ENCODE data around the gene PTPRZ1.

Gene PTPRZ1

DNA sequence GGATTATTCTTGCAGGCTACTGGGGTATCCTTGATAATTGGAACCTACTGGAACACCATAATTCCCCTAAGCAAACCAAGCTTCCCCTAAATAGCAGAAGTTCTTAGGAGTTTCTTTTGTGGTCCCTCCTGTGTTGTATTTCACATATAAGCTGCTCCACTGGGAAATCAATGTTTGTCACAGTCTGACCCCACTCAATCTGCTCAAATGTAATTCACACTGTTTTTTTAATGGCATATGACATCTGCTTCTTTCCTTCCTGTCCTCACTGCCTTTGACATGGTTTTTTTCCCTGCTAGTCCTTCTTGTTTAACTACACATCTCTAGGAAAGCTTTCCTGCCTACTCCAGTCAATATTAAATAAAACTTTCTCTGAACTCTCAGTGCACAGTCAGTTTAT lies 1.8 kb upstream of the PTPRZ1 start:
- peaks cover 0 to 22% (median 19%) of the 10 kb centered on the region in 5 donors for H3K4me1 ChIP-seq (ENCODE audit: control insufficient read depth in 5 of 5, insufficient read depth in 5 of 5, low read length in 5 of 5)
- H3K9ac ChIP-seq (ENCODE audit: low read length in 5 of 5): no peak overlapping the region
- peaks cover 0 to 9% (median 6%) of the 10 kb centered on the region in 5 donors for H3K27me3 ChIP-seq (ENCODE audit: control insufficient read depth in 5 of 5, insufficient read depth in 4 of 5, low read length in 5 of 5)
- no peak overlapping the region for H3K27ac ChIP-seq (ENCODE audit: low read depth, low read length)
- H3K4me3 ChIP-seq (ENCODE audit: low read depth in 1 of 5, low read length in 5 of 5): no peak overlapping the region
- H3K36me3 ChIP-seq (ENCODE audit: control insufficient read depth in 5 of 5, insufficient read depth in 5 of 5, low read length in 5 of 5): no peaks in the 10 kb centered on the region
- no peaks in the 10 kb centered on the region for H3K9me3 ChIP-seq (ENCODE audit: control insufficient read depth in 5 of 5, low read length in 5 of 5)

GRCh38 chr7:121873289-121874194 lies 581 bp downstream of the PTPRZ1 start:
- no peaks in the 10 kb centered on the region for H3K9me3 ChIP-seq (ENCODE audit: control insufficient read depth in 5 of 5, low read length in 5 of 5)
- H3K4me3 ChIP-seq (ENCODE audit: low read depth in 1 of 5, low read length in 5 of 5): peak overlapping the region; percentile 61 to 76 (median 67)
- peak overlapping the region in 4 of 5 donors; percentile 17 to 42 (median 22) for H3K9ac ChIP-seq (ENCODE audit: low read length in 5 of 5)
- peaks cover 0 to 9% (median 6%) of the 10 kb centered on the region in 5 donors for H3K27me3 ChIP-seq (ENCODE audit: control insufficient read depth in 5 of 5, insufficient read depth in 4 of 5, low read length in 5 of 5)
- peaks cover 0 to 22% (median 19%) of the 10 kb centered on the region in 5 donors for H3K4me1 ChIP-seq (ENCODE audit: control insufficient read depth in 5 of 5, insufficient read depth in 5 of 5, low read length in 5 of 5)
- no peaks in the 10 kb centered on the region for H3K36me3 ChIP-seq (ENCODE audit: control insufficient read depth in 5 of 5, insufficient read depth in 5 of 5, low read length in 5 of 5)
- H3K27ac ChIP-seq (ENCODE audit: low read depth, low read length): no peak overlapping the region

GRCh38 chr7:121874298-121874697 lies 1.3 kb downstream of the PTPRZ1 start:
- H3K4me1 ChIP-seq (ENCODE audit: control insufficient read depth in 5 of 5, insufficient read depth in 5 of 5, low read length in 5 of 5): peaks cover 0 to 22% (median 19%) of the 10 kb centered on the region in 5 donors
- peak overlapping the region; percentile 23 to 76 (median 61) for H3K4me3 ChIP-seq (ENCODE audit: low read depth in 1 of 5, low read length in 5 of 5)
- no peak overlapping the region for H3K27ac ChIP-seq (ENCODE audit: low read depth, low read length)
- no peak overlapping the region for H3K9ac ChIP-seq (ENCODE audit: low read length in 5 of 5)
- H3K9me3 ChIP-seq (ENCODE audit: control insufficient read depth in 5 of 5, low read length in 5 of 5): no peaks in the 10 kb centered on the region
- peaks cover 0 to 9% (median 6%) of the 10 kb centered on the region in 5 donors for H3K27me3 ChIP-seq (ENCODE audit: control insufficient read depth in 5 of 5, insufficient read depth in 4 of 5, low read length in 5 of 5)
- no peaks in the 10 kb centered on the region for H3K36me3 ChIP-seq (ENCODE audit: control insufficient read depth in 5 of 5, insufficient read depth in 5 of 5, low read length in 5 of 5)

- H3K27me3 ChIP-seq (ENCODE audit: control insufficient read depth in 5 of 5, insufficient read depth in 4 of 5, low read length in 5 of 5): peaks cover 0 to 9% (median 6%) of the 10 kb centered on the region in 5 donors
- no peaks in the 10 kb centered on the region for H3K36me3 ChIP-seq (ENCODE audit: control insufficient read depth in 5 of 5, insufficient read depth in 5 of 5, low read length in 5 of 5)
- H3K9ac ChIP-seq (ENCODE audit: low read length in 5 of 5): no peak overlapping the region
- no peaks in the 10 kb centered on the region for H3K9me3 ChIP-seq (ENCODE audit: control insufficient read depth in 5 of 5, low read length in 5 of 5)
- H3K4me1 ChIP-seq (ENCODE audit: control insufficient read depth in 5 of 5, insufficient read depth in 5 of 5, low read length in 5 of 5): peaks cover 0 to 22% (median 19%) of the 10 kb centered on the region in 5 donors
- H3K27ac ChIP-seq (ENCODE audit: low read depth, low read length): no peak overlapping the region
- no peak overlapping the region for H3K4me3 ChIP-seq (ENCODE audit: low read depth in 1 of 5, low read length in 5 of 5)
Observed at GRCh38 chr7:121875203-121875602, 2.2 kb downstream of the PTPRZ1 start.

GRCh38 chr7:121876656-121877500 lies 3.9 kb downstream of the PTPRZ1 start:
- H3K9me3 ChIP-seq (ENCODE audit: control insufficient read depth in 5 of 5, low read length in 5 of 5): no peaks in the 10 kb centered on the region
- H3K9ac ChIP-seq (ENCODE audit: low read length in 5 of 5): no peak overlapping the region
- no peak overlapping the region for H3K27ac ChIP-seq (ENCODE audit: low read depth, low read length)
- peaks cover 0 to 22% (median 19%) of the 10 kb centered on the region in 5 donors for H3K4me1 ChIP-seq (ENCODE audit: control insufficient read depth in 5 of 5, insufficient read depth in 5 of 5, low read length in 5 of 5)
- no peaks in the 10 kb centered on the region for H3K36me3 ChIP-seq (ENCODE audit: control insufficient read depth in 5 of 5, insufficient read depth in 5 of 5, low read length in 5 of 5)
- no peak overlapping the region for H3K4me3 ChIP-seq (ENCODE audit: low read depth in 1 of 5, low read length in 5 of 5)
- peaks cover 0 to 9% (median 6%) of the 10 kb centered on the region in 5 donors for H3K27me3 ChIP-seq (ENCODE audit: control insufficient read depth in 5 of 5, insufficient read depth in 4 of 5, low read length in 5 of 5)

GRCh38 chr7:121878918-121879464 lies 6.0 kb downstream of the PTPRZ1 start:
- Histone ChIP-seq H3K9me3 (ENCODE audit: control insufficient read depth in 5 of 5, low read length in 5 of 5) (no peaks in the 10 kb centered on the region), H3K36me3 (ENCODE audit: control insufficient read depth in 5 of 5, insufficient read depth in 5 of 5, low read length in 5 of 5) (no peaks in the 10 kb centered on the region), H3K4me1 (ENCODE audit: control insufficient read depth in 5 of 5, insufficient read depth in 5 of 5, low read length in 5 of 5) (peaks cover 0 to 7% (median 3%) of the 10 kb centered on the region in 5 donors), H3K27ac (ENCODE audit: low read depth, low read length) (no peak overlapping the region), H3K9ac (ENCODE audit: low read length in 5 of 5) (no peak overlapping the region), H3K4me3 (ENCODE audit: low read depth in 1 of 5, low read length in 5 of 5) (no peak overlapping the region), H3K27me3 (ENCODE audit: control insufficient read depth in 5 of 5, insufficient read depth in 4 of 5, low read length in 5 of 5) (peaks cover 0 to 4% (median 2%) of the 10 kb centered on the region in 5 donors)

DNA sequence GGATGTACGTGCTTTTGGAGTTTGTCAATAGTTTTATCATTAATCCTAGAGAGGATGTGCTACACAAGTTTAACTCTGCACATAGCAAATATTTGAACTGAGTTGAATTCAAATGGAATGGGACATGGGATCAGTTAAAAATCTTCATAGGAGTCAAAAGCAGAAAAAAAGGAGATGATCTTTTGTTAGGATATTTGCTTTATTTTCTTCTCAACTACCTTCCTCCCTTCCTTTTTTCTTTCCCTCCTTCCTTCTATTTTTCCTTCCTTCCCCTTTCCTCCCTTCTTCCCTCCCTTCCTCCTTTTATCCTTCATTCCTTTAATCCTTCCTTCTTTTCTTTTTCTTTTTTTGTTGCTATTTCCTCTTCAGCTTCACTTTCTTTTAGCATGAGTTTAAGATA lies 6.6 kb downstream of the PTPRZ1 start:
- Histone ChIP-seq H3K4me3 (ENCODE audit: low read depth in 1 of 5, low read length in 5 of 5) (no peak overlapping the region), H3K9me3 (ENCODE audit: control insufficient read depth in 5 of 5, low read length in 5 of 5) (no peaks in the 10 kb centered on the region), H3K27ac (ENCODE audit: low read depth, low read length) (no peak overlapping the region), H3K27me3 (ENCODE audit: control insufficient read depth in 5 of 5, insufficient read depth in 4 of 5, low read length in 5 of 5) (peaks cover 0 to 2% (median 0%) of the 10 kb centered on the region in 5 donors), H3K9ac (ENCODE audit: low read length in 5 of 5) (no peak overlapping the region), H3K36me3 (ENCODE audit: control insufficient read depth in 5 of 5, insufficient read depth in 5 of 5, low read length in 5 of 5) (no peaks in the 10 kb centered on the region), H3K4me1 (ENCODE audit: control insufficient read depth in 5 of 5, insufficient read depth in 5 of 5, low read length in 5 of 5) (peaks cover 0 to 2% (median 0%) of the 10 kb centered on the region in 5 donors)

- no peaks in the 10 kb centered on the region for H3K4me1 ChIP-seq (ENCODE audit: control insufficient read depth in 5 of 5, insufficient read depth in 5 of 5, low read length in 5 of 5)
- no peak overlapping the region for H3K27ac ChIP-seq (ENCODE audit: low read depth, low read length)
- H3K9me3 ChIP-seq (ENCODE audit: control insufficient read depth in 5 of 5, low read length in 5 of 5): no peaks in the 10 kb centered on the region
- no peak overlapping the region for H3K9ac ChIP-seq (ENCODE audit: low read length in 5 of 5)
- no peak overlapping the region for H3K4me3 ChIP-seq (ENCODE audit: low read depth in 1 of 5, low read length in 5 of 5)
- no peaks in the 10 kb centered on the region for H3K27me3 ChIP-seq (ENCODE audit: control insufficient read depth in 5 of 5, insufficient read depth in 4 of 5, low read length in 5 of 5)
- no peaks in the 10 kb centered on the region for H3K36me3 ChIP-seq (ENCODE audit: control insufficient read depth in 5 of 5, insufficient read depth in 5 of 5, low read length in 5 of 5)
Observed at GRCh38 chr7:121882731-121883130, 9.8 kb downstream of the PTPRZ1 start.

DNA sequence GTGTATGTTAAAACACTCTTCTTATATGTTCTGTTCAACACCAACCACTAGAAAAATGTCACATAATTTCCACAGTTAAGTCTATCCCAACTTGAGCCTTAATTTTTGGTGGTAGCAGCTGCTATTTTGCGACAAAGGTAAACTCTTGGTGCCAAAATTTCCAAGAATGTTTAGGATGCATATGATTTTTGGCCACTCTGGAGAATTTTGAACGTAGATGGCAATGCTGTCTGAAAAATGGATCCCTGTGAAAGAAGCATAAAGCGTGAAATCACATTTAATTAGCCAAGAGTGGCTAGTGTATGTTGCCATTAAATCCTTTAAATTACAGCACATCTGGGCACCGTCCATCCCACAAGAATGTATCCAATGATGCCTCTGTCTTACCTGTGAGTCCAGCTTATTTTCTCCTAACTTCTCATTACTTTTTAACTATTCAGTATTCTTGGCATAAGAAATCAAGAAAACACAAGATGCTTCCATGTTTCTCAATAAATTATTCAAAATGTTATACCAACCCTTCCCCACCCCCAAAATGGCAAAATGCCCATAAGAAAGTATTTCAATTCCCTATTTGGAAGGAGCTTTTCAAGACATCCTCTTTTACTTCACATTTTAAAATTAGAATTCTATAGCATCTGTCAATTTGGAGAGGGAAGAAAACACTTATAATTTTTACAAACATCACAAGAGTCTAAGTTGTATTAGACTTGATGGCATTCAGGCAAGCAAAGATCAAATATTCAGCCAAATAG lies 12.4 kb downstream of the PTPRZ1 start:
- no peaks in the 10 kb centered on the region for H3K27me3 ChIP-seq (ENCODE audit: control insufficient read depth in 5 of 5, insufficient read depth in 4 of 5, low read length in 5 of 5)
- no peak overlapping the region for H3K27ac ChIP-seq (ENCODE audit: low read depth, low read length)
- no peak overlapping the region for H3K4me3 ChIP-seq (ENCODE audit: low read depth in 1 of 5, low read length in 5 of 5)
- H3K36me3 ChIP-seq (ENCODE audit: control insufficient read depth in 5 of 5, insufficient read depth in 5 of 5, low read length in 5 of 5): no peaks in the 10 kb centered on the region
- H3K9me3 ChIP-seq (ENCODE audit: control insufficient read depth in 5 of 5, low read length in 5 of 5): no peaks in the 10 kb centered on the region
- no peaks in the 10 kb centered on the region for H3K4me1 ChIP-seq (ENCODE audit: control insufficient read depth in 5 of 5, insufficient read depth in 5 of 5, low read length in 5 of 5)
- no peak overlapping the region for H3K9ac ChIP-seq (ENCODE audit: low read length in 5 of 5)
